ENCODE measurements around the gene MED31. TPM values are rescaled to one million over a fixed set of nuclear protein-coding genes. Genes with fewer than 3 reads are reported as not detected.

MED31 gene
- 17.8 and 18.2 TPM in 2 replicates for total RNA-seq
- long read RNA-seq, partial matches to known transcripts = 1 of 11 reads
- long read RNA-seq, other reads (novel, unspliced or antisense) = 8 of 11 reads

DNA sequence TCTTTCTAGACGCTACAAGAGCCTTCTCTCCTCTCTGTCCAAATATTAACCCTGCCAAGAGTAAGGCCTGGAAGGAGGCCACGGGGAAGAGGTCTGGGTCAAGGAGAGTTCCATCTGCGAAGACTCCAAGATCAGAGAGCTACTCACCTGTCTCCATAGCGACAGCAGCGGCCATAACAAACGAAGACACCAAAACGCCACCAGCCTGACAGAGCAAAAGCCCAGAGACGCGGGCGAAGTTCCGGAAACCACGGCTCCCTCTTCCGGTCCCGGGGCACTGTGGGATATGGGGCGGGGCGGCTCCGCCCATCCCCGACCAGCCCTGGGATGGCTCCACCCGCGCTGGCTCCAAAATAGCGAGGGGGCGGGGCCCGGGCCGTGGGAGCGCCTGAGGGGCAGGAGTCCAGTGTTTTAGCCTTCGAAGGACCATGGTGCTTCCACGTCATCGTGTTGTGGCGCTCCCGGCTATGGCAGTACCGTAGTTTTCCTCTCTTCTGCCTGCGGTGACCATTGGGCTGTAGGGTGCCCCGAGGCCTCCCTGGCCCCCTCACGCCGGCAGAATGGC is at the start of gene MED31, which contains the start of gene C17orf100:
MED31 (minus strand) TSS at position 252 of the 565 bp plus-strand sequence; CDS start at position 175, 77 bp downstream.
C17orf100 (plus strand) TSS at position 409 of the 565 bp plus-strand sequence; CDS start at position 561, 152 bp downstream.
- Mint-ChIP-seq H3K9me3 (ENCODE audit: low read depth) (no peaks in the 10 kb centered on the region), H3K4me1 (ENCODE audit: low read depth) (peaks cover 32% of the 10 kb centered on the region), H3K27ac (peak within 1 kb of the TSS; percentile 96), H3K27me3 (peaks cover 29% of the 10 kb centered on the region), H3K36me3 (ENCODE audit: insufficient read depth) (peaks cover 3% of the 10 kb centered on the region), H3K4me3 (ENCODE audit: low read depth) (peak within 1 kb of the TSS; percentile 95)
- TF ChIP-seq, protein P1, sequence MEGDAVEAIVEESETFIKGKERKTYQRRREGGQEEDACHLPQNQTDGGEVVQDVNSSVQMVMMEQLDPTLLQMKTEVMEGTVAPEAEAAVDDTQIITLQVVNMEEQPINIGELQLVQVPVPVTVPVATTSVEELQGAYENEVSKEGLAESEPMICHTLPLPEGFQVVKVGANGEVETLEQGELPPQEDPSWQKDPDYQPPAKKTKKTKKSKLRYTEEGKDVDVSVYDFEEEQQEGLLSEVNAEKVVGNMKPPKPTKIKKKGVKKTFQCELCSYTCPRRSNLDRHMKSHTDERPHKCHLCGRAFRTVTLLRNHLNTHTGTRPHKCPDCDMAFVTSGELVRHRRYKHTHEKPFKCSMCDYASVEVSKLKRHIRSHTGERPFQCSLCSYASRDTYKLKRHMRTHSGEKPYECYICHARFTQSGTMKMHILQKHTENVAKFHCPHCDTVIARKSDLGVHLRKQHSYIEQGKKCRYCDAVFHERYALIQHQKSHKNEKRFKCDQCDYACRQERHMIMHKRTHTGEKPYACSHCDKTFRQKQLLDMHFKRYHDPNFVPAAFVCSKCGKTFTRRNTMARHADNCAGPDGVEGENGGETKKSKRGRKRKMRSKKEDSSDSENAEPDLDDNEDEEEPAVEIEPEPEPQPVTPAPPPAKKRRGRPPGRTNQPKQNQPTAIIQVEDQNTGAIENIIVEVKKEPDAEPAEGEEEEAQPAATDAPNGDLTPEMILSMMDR (IDR thresholded peaks at IDR 0.05; ENCODE audit: unreplicated experiment) = no peak
- DNase-seq (ENCODE audit: low spot score, unreplicated experiment) = peak; percentile 93

DNA sequence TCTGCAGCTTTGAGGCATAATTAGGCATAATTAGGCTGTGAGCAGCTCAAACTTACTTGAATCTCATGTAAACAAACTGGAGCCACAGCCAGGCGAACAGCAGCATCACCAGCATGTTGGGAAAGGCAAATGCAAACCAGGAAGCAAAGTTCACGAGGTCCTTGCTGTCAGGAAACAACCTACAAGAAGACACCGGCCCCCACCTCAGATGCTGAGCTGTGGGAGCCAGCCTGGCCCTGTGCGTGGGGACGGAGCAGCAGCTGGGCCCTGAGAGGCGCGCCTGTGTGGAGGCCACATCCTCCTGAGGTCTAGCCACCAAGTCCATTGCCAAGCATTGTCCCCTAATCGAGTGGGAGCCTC is 49.5 kb upstream of the MED31 start:
- no peak for DNase-seq (ENCODE audit: low spot score, unreplicated experiment)
- Mint-ChIP-seq H3K4me3 (ENCODE audit: low read depth) (no peak overlapping the region), H3K9me3 (ENCODE audit: low read depth) (no peaks in the 10 kb centered on the region), H3K27me3 (peaks cover 44% of the 10 kb centered on the region), H3K27ac (peak overlapping the region; percentile 59), H3K4me1 (ENCODE audit: low read depth) (peaks cover 21% of the 10 kb centered on the region), H3K36me3 (ENCODE audit: insufficient read depth) (no peaks in the 10 kb centered on the region)
- TF ChIP-seq, protein P1 (IDR thresholded peaks at IDR 0.05; ENCODE audit: unreplicated experiment) = no peak

DNA sequence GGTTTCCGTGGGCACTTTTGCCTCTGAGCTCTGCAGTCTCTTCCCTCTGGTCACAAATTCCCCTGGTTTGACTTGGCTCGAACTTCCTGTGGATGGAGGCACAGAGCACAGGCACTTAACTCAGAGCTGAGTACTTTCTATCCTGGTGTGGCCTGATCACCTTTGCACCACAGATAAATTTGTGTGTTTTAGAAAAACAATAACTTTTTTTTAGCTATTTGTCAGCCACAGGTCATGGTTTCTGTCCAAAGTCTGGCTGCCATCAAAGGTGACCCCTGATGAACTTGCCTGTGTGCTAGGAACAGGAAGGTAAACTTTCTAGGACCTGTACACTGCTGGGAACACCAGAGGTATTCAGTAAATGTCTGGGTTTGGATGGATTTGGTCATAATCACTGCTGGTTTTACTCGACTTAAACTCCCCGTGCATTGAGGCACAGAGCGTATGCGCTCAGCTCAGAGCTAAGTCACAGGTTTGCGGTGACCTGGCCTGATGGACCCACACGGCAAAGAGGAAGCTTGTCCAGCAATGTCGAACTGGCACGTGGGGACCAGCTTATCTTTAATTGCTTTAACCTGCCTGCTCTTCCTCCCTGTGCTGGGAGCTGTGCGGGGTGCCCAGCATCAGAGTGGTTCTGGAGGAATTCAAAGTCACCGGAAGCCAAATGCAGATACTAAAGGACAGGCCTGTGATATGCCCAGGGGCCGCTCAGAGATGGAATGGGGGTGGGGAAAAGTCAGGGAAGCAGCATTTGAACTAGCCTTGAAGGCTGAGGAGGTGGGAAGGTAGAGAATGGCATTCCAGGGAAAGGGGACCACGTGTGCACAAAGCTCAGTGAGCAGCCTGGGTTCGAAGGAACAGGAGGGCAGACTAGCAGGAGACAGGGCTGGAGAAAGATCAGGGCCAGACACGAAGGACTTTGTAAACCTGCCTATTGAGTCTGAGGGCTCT is 48.9 kb upstream of the MED31 start:
- no peak for DNase-seq (ENCODE audit: low spot score, unreplicated experiment)
- Mint-ChIP-seq H3K4me3 (ENCODE audit: low read depth) (peak overlapping the region; percentile 44), H3K27ac (peak overlapping the region; percentile 59), H3K36me3 (ENCODE audit: insufficient read depth) (no peaks in the 10 kb centered on the region), H3K4me1 (ENCODE audit: low read depth) (peaks cover 21% of the 10 kb centered on the region), H3K27me3 (peaks cover 45% of the 10 kb centered on the region), H3K9me3 (ENCODE audit: low read depth) (no peaks in the 10 kb centered on the region)
- TF ChIP-seq, protein P1 (IDR thresholded peaks at IDR 0.05; ENCODE audit: unreplicated experiment) = no peak

DNA sequence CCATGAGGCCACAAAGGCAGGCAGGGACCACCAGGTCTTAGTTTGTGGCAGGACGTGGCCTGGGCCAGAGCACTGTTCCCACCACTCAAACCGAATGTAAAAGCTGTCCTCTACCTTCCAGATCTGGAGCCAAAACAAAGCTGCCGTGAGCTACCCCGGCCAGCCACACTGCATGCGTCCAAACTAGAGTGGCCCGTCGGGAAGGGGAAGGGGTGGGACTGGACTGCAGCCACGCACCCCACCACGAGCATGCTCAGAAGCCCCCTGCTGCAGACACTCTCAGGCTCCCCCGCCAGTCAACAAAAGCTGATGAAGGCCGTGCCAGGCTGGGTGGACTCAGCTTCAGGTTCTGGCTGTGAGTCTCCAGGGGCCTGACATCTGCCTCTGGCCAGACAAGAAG is 46.6 kb upstream of the MED31 start:
- TF ChIP-seq, protein P1 (IDR thresholded peaks at IDR 0.05; ENCODE audit: unreplicated experiment) = no peak
- Mint-ChIP-seq H3K4me3 (ENCODE audit: low read depth) (no peak overlapping the region), H3K36me3 (ENCODE audit: insufficient read depth) (no peaks in the 10 kb centered on the region), H3K27ac (no peak overlapping the region), H3K27me3 (peaks cover 40% of the 10 kb centered on the region), H3K9me3 (ENCODE audit: low read depth) (no peaks in the 10 kb centered on the region), H3K4me1 (ENCODE audit: low read depth) (peaks cover 21% of the 10 kb centered on the region)
- no peak for DNase-seq (ENCODE audit: low spot score, unreplicated experiment)

DNA sequence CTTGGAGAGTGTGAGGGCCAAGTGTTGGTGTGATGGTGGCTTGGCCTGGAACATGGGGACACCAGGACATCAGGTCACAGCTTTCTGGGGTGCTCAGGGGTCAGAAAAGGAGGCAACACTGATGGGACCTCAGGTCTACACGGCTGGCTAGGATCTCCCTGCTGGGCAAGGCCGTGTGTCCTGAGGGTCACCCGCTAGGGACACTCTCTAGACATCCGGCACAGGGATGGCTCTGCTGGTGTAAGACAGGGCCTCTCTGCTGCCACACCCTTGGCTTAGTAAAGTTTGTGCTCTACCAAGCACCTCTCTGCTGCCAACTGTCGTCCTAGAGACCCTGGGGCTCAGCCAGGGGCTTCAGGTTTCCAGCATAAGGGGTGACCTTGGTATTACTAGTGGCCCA is 45.5 kb upstream of the MED31 start:
- no peak for DNase-seq (ENCODE audit: low spot score, unreplicated experiment)
- no peak overlapping the region for H3K27ac Mint-ChIP-seq
- H3K4me1 Mint-ChIP-seq (ENCODE audit: low read depth) = peaks cover 19% of the 10 kb centered on the region
- H3K4me3 Mint-ChIP-seq (ENCODE audit: low read depth) = no peak overlapping the region
- H3K9me3 Mint-ChIP-seq (ENCODE audit: low read depth) = no peaks in the 10 kb centered on the region
- peaks cover 47% of the 10 kb centered on the region for H3K27me3 Mint-ChIP-seq
- TF ChIP-seq, protein P1 (IDR thresholded peaks at IDR 0.05; ENCODE audit: unreplicated experiment) = no peak
- no peaks in the 10 kb centered on the region for H3K36me3 Mint-ChIP-seq (ENCODE audit: insufficient read depth)

All from progenitor cell of endocrine pancreas (in vitro differentiated cells).